ENCODE data around the gene SLC39A11.

Gene SLC39A11

GRCh38 chr17:72702998-72703397 is 389.5 kb downstream of the SLC39A11 start:
- no peak for DNase-seq

- no peak for DNase-seq
These were observed 390.3 kb downstream of the SLC39A11 start for GRCh38 chr17:72702136-72702735.

GRCh38 chr17:72700226-72700625 is 392.3 kb downstream of the SLC39A11 start:
- DNase-seq: no peak

GRCh38 chr17:72699545-72699944 is 392.9 kb downstream of the SLC39A11 start:
- DNase-seq: no peak

GRCh38 chr17:72697602-72698146 is 394.8 kb downstream of the SLC39A11 start:
- DNase-seq: no peak

- DNase-seq: no peak
These were observed 395.8 kb downstream of the SLC39A11 start for GRCh38 chr17:72696721-72697120.

- DNase-seq: no peak
These were observed 396.3 kb downstream of the SLC39A11 start for GRCh38 chr17:72696156-72696555.

- DNase-seq: no peak
These were observed 398.5 kb downstream of the SLC39A11 start for GRCh38 chr17:72693956-72694355.

- DNase-seq: no peak
These were observed 399.2 kb downstream of the SLC39A11 start for GRCh38 chr17:72693151-72693878.

GRCh38 chr17:72692676-72693075 is 399.8 kb downstream of the SLC39A11 start:
- DNase-seq: no peak

- no peak for DNase-seq
These were observed 400.9 kb downstream of the SLC39A11 start for GRCh38 chr17:72691586-72691985.

- no peak for DNase-seq
These were observed 401.5 kb downstream of the SLC39A11 start for GRCh38 chr17:72691017-72691416.

GRCh38 chr17:72687886-72688285 is 404.6 kb downstream of the SLC39A11 start:
- no peak for DNase-seq

GRCh38 chr17:72684405-72685020 is 408.0 kb downstream of the SLC39A11 start:
- DNase-seq: no peak

- DNase-seq: no peak
These were observed 408.7 kb downstream of the SLC39A11 start for GRCh38 chr17:72683506-72684404.

GRCh38 chr17:72682605-72683004 is 409.9 kb downstream of the SLC39A11 start:
- DNase-seq: no peak

- no peak for DNase-seq
These were observed 410.6 kb downstream of the SLC39A11 start for GRCh38 chr17:72681844-72682243.

- no peak for DNase-seq
These were observed 414.6 kb downstream of the SLC39A11 start for GRCh38 chr17:72677714-72678390.

- no peak for DNase-seq
These were observed 415.4 kb downstream of the SLC39A11 start for GRCh38 chr17:72677108-72677507.

GRCh38 chr17:72672729-72673128 is 419.8 kb downstream of the SLC39A11 start:
- DNase-seq: no peak

GRCh38 chr17:72671016-72671415 is 421.5 kb downstream of the SLC39A11 start:
- DNase-seq: no peak

All from CD4-positive, alpha-beta T cell treated with Interleukin-4 for 4 hours (primary cell).